Kidney (tissue), 22 donors: ENCODE measurements around the gene SYT17. TPM values are rescaled to one million over a fixed set of nuclear protein-coding genes. Genes with fewer than 3 reads are reported as not detected.

Experiments used
- DNase-seq, 5 donors: peaks; one replicate each; pipeline ENCODE4 v3.0.0-alpha.2; 2013 to 2020
- FAIRE-seq: peaks from 2 replicates; lab custom pipeline; 2012; peaks lifted over from hg19 to GRCh38; lab: Jason Lieb, UNC
- H3K27ac ChIP-seq, 2 donors: one replicate each; pipeline ENCODE4 v1.7.0; 2013; ENCODE audit warnings: low read depth in 2 of 2, low read length in 2 of 2, inconsistent platforms in 1 of 2
- H3K27me3 ChIP-seq: one replicate; pipeline ENCODE4 v1.7.1; 2013; ENCODE audit warnings: low read length, inconsistent platforms; ENCODE audit not compliant: control insufficient read depth, insufficient read depth
- H3K36me3 ChIP-seq, 3 donors: one replicate each; pipeline versions ENCODE4 v1.7.0 to v1.7.1; 2013; ENCODE audit warnings: low read length in 3 of 3, control low read depth in 1 of 3, inconsistent platforms in 1 of 3; ENCODE audit not compliant: insufficient read depth in 3 of 3, control insufficient read depth in 2 of 3
- H3K4me1 ChIP-seq, 3 donors: one replicate each; pipeline versions ENCODE4 v1.7.0 to v1.7.1; 2013; ENCODE audit warnings: low read length in 3 of 3, inconsistent platforms in 1 of 3, low read depth in 1 of 3; ENCODE audit not compliant: control insufficient read depth in 2 of 3, insufficient read depth in 2 of 3
- H3K4me3 ChIP-seq, 3 donors: one replicate each; pipeline versions ENCODE4 v1.7.0 to v1.8.1; 2013; ENCODE audit warnings: low read length in 3 of 3, control low read depth in 1 of 3, inconsistent platforms in 1 of 3
- H3K9ac ChIP-seq, 3 donors: one replicate each; pipeline versions ENCODE4 v1.7.0 to v1.7.1; 2013; ENCODE audit warnings: low read length in 3 of 3, control low read depth in 1 of 3, inconsistent platforms in 1 of 3
- H3K9me3 ChIP-seq, 3 donors: one replicate each; pipeline versions ENCODE4 v1.7.0 to v1.7.1; 2013; ENCODE audit warnings: low read length in 3 of 3, control low read depth in 1 of 3, inconsistent platforms in 1 of 3; ENCODE audit not compliant: control insufficient read depth in 2 of 3, insufficient read depth in 1 of 3
- CTCF ChIP-seq: IDR thresholded peaks from 3 replicates; pipeline ENCODE4 v1.5.1; 2012; ENCODE audit warnings: mild to moderate bottlenecking, moderate library complexity, borderline replicate concordance; ENCODE audit not compliant: insufficient read depth; ENCODE audit errors: extremely low read depth
- intact Hi-C: fragments of 100-400 bp; cut with DNase I; formaldehyde crosslinking; loops from one replicate; pipeline ENCODE4 v1.11.1; 2022
- long read RNA-seq, 10 donors: library from polyadenylated mRNA in 1 of 10; unstranded in 1 of 10; transcript quantifications; one replicate each; pipeline ENCODE4 v2.0.0 and lab custom pipeline, GENCODE V29; 2021 to 2026
- polyA plus RNA-seq: library from polyadenylated mRNA; stranded (reverse); fragments of 350-450 nt; fragmentation: Illumina TruSeq; extraction: RNeasy Lipid Tissue Mini Kit (QIAGEN cat#74804); gene quantifications from one replicate; pipeline ENCODE4 v1.2.3, GENCODE V29; 2014; ENCODE audit warnings: low read depth, low replicate concordance; ENCODE audit not compliant: insufficient read depth
- total RNA-seq: library from RNA; stranded (reverse); fragmentation: NEBNext Ultra II Directional; extraction: Animal tissue kit (Norgen Biotek cat#: 25700); gene quantifications from one replicate; pipeline ENCODE4 v1.2.1, GENCODE V29; 2021
- donor health status: control.
- donor health status: control.
- donor health status: control.
- donor health status: control.
- donor health status: control.
- donor health status: DM: yes; HTN: yes; CAD: no.
- donor health status: Normal renal cell carcinoma (clear cell type).

Gene SYT17
- 5.8 TPM for total RNA-seq
- 8.8 TPM for polyA plus RNA-seq
- long read RNA-seq, donor 1, result 0 reads
- long read RNA-seq, donor 2, partial matches to known transcripts, result 6 of 7 reads
- long read RNA-seq, donor 2, other reads (novel, unspliced or antisense), result 0 of 7 reads
- long read RNA-seq, donor 3, full-length matches to known transcripts, result 2 of 7 reads
- long read RNA-seq, donor 3, partial matches to known transcripts, result 5 of 7 reads
- long read RNA-seq, donor 3, other reads (novel, unspliced or antisense), result 0 of 7 reads
- long read RNA-seq, donor 4, result 0 reads
- long read RNA-seq, donor 5, result 0 reads
- long read RNA-seq, donor 6, result 0 reads
- long read RNA-seq, donor 7, partial matches to known transcripts, result 1 of 4 reads
- long read RNA-seq, donor 7, other reads (novel, unspliced or antisense), result 3 of 4 reads
- long read RNA-seq, donor 8, partial matches to known transcripts, result 0 of 1 reads
- long read RNA-seq, donor 8, other reads (novel, unspliced or antisense), result 0 of 1 reads
- long read RNA-seq, donor 9, partial matches to known transcripts, result 0 of 1 reads
- long read RNA-seq, donor 9, other reads (novel, unspliced or antisense), result 0 of 1 reads
- long read RNA-seq, donor 10, result 0 reads

- TF ChIP-seq CTCF, result peak; percentile 59
- Histone ChIP-seq H3K9ac (no peak within 1 kb of the TSS), H3K36me3 (no peaks in the 10 kb centered on the region), H3K9me3 (peaks cover 0 to 4% (median 0%) of the 10 kb centered on the region in 3 donors), H3K4me3 (peak within 1 kb of the TSS in 2 of 3 donors; percentile 17 to 37), H3K4me1 (no peaks in the 10 kb centered on the region), H3K27ac (no peak within 1 kb of the TSS), H3K27me3 (no peaks in the 10 kb centered on the region)
- FAIRE-seq (no peak), DNase-seq (peak; percentile 76 to 92 (median 85))
- intact Hi-C loops, result no loop called here
These were observed at the start of gene SYT17 for GRCh38 chr16:19167710-19168370. TSS of gene SYT17 (plus strand) at chr16:19168240. CDS start at chr16:19168647, 407 bp downstream.

GRCh38 chr16:19118938-19119431, 49.1 kb upstream of the SYT17 start:
- intact Hi-C loops, result no loop called here
- H3K36me3 ChIP-seq, result peaks cover 0 to 14% (median 0%) of the 10 kb centered on the region in 3 donors
- FAIRE-seq (no peak), DNase-seq (no peak)
- H3K9ac ChIP-seq, result no peak overlapping the region
- no peak for TF ChIP-seq CTCF
- peak overlapping the region in 2 of 3 donors; percentile 14 to 48 for H3K4me3 ChIP-seq
- no peaks in the 10 kb centered on the region for H3K27me3 ChIP-seq
- H3K4me1 ChIP-seq, result peaks cover 0 to 27% (median 0%) of the 10 kb centered on the region in 3 donors
- H3K27ac ChIP-seq, result peak overlapping the region; percentile 43 to 84
- no peaks in the 10 kb centered on the region for H3K9me3 ChIP-seq

- peak overlapping the region in 1 of 2 donors; percentile 84 for H3K27ac ChIP-seq
- H3K4me1 ChIP-seq, result peaks cover 0 to 27% (median 0%) of the 10 kb centered on the region in 3 donors
- intact Hi-C loops, result no loop called here
- H3K27me3 ChIP-seq, result no peaks in the 10 kb centered on the region
- DNase-seq (no peak), FAIRE-seq (no peak)
- no peak overlapping the region for H3K4me3 ChIP-seq
- peaks cover 0 to 14% (median 0%) of the 10 kb centered on the region in 3 donors for H3K36me3 ChIP-seq
- TF ChIP-seq CTCF, result no peak
- no peak overlapping the region for H3K9ac ChIP-seq
- no peaks in the 10 kb centered on the region for H3K9me3 ChIP-seq
These were observed 48.5 kb upstream of the SYT17 start for GRCh38 chr16:19119564-19119963.
